Measurements from ENCODE around the gene CFAP99. TPM values are rescaled to one million over a fixed set of nuclear protein-coding genes. Genes with fewer than 3 reads are reported as not detected.

Gene CFAP99
- total and polyA plus RNA-seq, 9 donors: 0.10 to 12.9 (median 1.4) TPM; not detected in 4

DNA sequence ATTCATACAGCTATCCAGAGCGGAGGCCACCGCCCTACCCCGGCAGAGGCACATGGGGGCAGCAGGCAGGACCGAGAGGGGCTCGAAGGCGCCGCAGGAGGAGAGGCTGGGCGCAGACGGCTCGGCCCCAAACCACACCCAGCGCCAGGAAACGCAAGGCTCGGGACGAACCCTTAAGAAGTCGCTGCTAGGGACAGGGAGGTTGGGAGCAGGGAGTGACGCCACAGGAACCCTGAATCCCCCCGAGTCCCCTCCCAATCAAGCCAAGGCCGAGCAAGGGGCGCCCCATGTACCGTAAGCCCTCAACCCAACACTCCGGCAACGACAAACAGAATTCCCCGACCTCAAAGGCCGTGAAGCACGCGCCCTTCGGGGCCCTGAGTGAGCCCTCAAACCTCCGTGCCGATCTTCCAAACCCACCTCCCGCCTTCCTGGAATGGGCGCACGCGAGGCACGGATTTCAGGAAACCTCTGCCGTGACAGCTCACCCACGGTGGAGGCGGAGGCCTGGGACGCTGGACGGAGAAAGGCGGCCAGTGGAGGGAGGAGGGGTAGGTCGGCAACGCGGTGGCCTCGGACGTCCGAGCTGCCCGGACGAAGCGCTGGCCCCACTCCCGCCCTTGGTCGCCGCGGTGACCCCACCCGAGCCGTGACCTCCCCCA, 2.1 kb upstream of the CFAP99 start:
- peaks cover 7% of the 10 kb centered on the region for H3K27me3 ChIP-seq
- H3K4me3 ChIP-seq: peak overlapping the region; percentile 41
- H3K27ac ChIP-seq: no peak overlapping the region
- no peaks in the 10 kb centered on the region for H3K36me3 ChIP-seq
- TF ChIP-seq POLR2A (IDR thresholded peaks at IDR 0.05) (no peak), EP300 (IDR thresholded peaks at IDR 0.05) (no peak)
- TF ChIP-seq, protein P1, sequence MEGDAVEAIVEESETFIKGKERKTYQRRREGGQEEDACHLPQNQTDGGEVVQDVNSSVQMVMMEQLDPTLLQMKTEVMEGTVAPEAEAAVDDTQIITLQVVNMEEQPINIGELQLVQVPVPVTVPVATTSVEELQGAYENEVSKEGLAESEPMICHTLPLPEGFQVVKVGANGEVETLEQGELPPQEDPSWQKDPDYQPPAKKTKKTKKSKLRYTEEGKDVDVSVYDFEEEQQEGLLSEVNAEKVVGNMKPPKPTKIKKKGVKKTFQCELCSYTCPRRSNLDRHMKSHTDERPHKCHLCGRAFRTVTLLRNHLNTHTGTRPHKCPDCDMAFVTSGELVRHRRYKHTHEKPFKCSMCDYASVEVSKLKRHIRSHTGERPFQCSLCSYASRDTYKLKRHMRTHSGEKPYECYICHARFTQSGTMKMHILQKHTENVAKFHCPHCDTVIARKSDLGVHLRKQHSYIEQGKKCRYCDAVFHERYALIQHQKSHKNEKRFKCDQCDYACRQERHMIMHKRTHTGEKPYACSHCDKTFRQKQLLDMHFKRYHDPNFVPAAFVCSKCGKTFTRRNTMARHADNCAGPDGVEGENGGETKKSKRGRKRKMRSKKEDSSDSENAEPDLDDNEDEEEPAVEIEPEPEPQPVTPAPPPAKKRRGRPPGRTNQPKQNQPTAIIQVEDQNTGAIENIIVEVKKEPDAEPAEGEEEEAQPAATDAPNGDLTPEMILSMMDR (IDR thresholded peaks at IDR 0.05): no peak
- no peak for DNase-seq
- peaks cover 10% of the 10 kb centered on the region for H3K4me1 ChIP-seq (ENCODE audit: insufficient read depth)
- WGBS, 3 donors: 4 to 12% (median 5%) methylated on average over 23 to 55 of the region's 55 CpGs
- H3K9me3 ChIP-seq: no peaks in the 10 kb centered on the region
- intact Hi-C loops (cut with DNase I): loop anchor here (5.0 to 10.0 kb wide), 4 partner anchors 152 to 174 kb away; partner anchors contain the start of genes HAUS3 (in 1 of the 4), MXD4 (in 1 of the 4) and POLN (in 1 of the 4)

DNA sequence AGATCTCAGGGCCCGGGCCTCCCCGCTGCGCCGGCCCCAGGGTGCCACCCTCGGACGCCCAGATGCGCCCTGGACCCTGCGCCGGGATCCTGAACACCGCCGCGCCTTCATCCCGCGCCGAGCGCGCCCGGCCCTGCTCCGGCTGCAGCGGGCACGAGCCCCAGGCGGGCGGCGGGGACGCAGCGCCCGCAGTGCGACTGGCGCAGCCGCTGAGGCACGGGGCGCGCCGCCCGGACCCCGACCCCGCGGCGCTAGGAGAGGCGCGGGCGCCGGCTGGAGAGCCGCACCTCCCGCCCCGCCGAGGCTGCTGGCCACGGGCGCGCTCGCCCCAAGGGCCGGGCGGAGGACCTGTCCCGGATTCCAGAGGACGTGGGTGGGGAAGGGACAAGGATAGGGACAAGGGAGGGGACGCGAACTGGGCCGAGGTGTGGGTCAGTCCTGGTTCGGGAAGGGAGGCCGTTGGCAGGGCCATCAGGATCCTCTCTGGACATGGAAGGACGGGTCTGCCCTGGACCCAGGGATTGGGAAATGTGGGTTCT, 1.5 kb upstream of the CFAP99 start:
- H3K4me3 ChIP-seq: peak overlapping the region; percentile 41
- no peaks in the 10 kb centered on the region for H3K9me3 ChIP-seq
- intact Hi-C loops (cut with DNase I): loop anchor here (5.0 to 10.0 kb wide), 4 partner anchors 152 to 175 kb away; partner anchors contain the start of genes HAUS3 (in 1 of the 4), MXD4 (in 1 of the 4) and POLN (in 1 of the 4)
- H3K27ac ChIP-seq: no peak overlapping the region
- DNase-seq: no peak
- TF ChIP-seq EP300 (IDR thresholded peaks at IDR 0.05): no peak
- no peaks in the 10 kb centered on the region for H3K36me3 ChIP-seq
- H3K27me3 ChIP-seq: peaks cover 5% of the 10 kb centered on the region
- 0 to 1% (median 1%) methylated on average over 33 to 61 of the region's 61 CpGs for WGBS, 3 donors
- H3K4me1 ChIP-seq (ENCODE audit: insufficient read depth): peaks cover 10% of the 10 kb centered on the region

DNA sequence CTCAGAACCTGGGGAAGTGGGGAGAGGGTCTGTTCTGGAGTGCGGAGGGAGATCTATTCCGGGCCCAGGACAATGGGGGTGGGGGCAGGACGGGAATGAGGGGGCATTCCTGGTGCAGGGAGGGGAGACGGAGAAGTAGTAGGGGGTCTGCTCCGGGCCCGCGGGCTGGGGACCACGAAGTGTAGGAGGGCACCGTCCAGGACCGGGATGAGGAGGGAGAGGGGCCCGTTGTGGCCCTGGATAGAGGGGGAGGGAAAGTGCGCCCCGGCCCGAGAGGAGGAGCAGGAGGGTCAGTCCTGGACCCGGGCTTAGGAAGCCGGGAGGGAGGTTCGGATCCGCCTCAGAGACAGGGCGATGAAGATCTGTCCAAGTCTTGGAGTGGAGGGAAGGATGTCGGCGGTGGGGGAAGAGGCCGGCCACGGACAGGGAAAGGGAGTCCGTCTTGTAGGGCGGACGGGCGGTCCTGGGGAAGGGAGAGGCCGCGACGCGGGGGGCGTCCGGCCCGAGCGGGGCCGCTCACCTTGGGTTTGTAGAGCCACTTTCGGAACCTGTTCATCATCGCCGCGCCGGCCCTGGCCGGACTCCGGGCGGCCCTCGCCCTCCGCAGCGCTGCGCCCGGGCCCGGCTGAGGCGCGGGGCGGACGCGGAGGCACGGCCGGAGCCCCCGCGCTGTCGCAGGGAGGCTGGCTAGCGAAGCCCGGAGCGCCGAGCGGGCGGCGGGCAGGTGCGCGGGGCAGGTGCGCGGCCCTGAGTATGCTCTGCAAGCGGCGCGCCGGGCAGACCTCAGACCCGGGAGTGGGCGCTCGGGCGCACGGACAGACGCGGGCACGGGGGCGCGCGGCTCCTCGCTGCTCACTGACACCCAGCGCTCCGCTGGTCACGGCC, 748 bp upstream of the CFAP99 start, which contains the start of gene ZFYVE28:
ZFYVE28 (minus strand) TSS at position 881 of the 885 bp plus-strand sequence; CDS start at position 559, 322 bp downstream.
- TF ChIP-seq, protein P1 (IDR thresholded peaks at IDR 0.05): no peak
- TF ChIP-seq EP300 (IDR thresholded peaks at IDR 0.05) (no peak), POLR2A (IDR thresholded peaks at IDR 0.05) (no peak)
- peaks cover 3% of the 10 kb centered on the region for H3K27me3 ChIP-seq
- H3K36me3 ChIP-seq: no peaks in the 10 kb centered on the region
- DNase-seq: peak in 1 of 5 donors; percentile 54
- no peaks in the 10 kb centered on the region for H3K9me3 ChIP-seq
- H3K4me1 ChIP-seq (ENCODE audit: insufficient read depth): peaks cover 10% of the 10 kb centered on the region
- no peak within 1 kb of the TSS for H3K27ac ChIP-seq
- WGBS, 3 donors: 1% methylated on average over 59 to 90 of the region's 90 CpGs
- intact Hi-C loops (cut with DNase I): loop anchor here (5.0 to 10.0 kb wide), 4 partner anchors 153 to 176 kb away; partner anchors contain the start of genes HAUS3 (in 1 of the 4), MXD4 (in 1 of the 4) and POLN (in 1 of the 4)
- peak within 1 kb of the TSS; percentile 41 for H3K4me3 ChIP-seq

DNA sequence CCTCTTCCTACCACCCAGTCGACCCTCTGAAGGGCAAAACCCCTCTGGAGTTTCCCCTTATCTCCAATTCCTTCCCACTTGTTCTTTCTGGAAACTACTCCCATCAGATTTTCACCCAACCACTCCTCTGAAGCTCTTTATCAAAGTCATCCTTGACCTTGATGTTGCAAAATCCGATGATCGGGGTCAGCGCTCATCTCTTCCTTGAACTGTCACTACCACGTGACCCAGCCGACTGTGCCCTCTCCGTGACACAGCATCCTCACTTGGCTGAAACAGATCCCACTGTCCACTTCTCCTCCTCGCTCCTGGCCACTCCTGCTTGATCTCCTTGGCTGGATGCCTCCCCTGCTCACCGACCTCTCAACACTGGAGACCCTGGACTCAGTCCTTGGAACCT, 1.1 kb downstream of the CFAP99 start:
- Histone ChIP-seq H3K4me3 (no peak overlapping the region), H3K9me3 (no peaks in the 10 kb centered on the region), H3K4me1 (ENCODE audit: insufficient read depth) (peaks cover 10% of the 10 kb centered on the region), H3K27me3 (peaks cover 3% of the 10 kb centered on the region), H3K27ac (no peak overlapping the region), H3K36me3 (no peaks in the 10 kb centered on the region)
- WGBS, 3 donors: 27 to 42% (median 34%) methylated on average over 9 of the region's 9 CpGs
- intact Hi-C loops (cut with DNase I): loop anchor here (5.0 to 10.0 kb wide), 4 partner anchors 155 to 178 kb away; partner anchors contain the start of genes HAUS3 (in 1 of the 4), MXD4 (in 1 of the 4) and POLN (in 1 of the 4)
- TF ChIP-seq, protein P1 (IDR thresholded peaks at IDR 0.05): no peak
- TF ChIP-seq EP300 (IDR thresholded peaks at IDR 0.05) (no peak), POLR2A (IDR thresholded peaks at IDR 0.05) (no peak)
- DNase-seq: no peak
